Upper lobe of left lung (tissue), 4 donors: ENCODE measurements around the gene GATB.

Experiments used
- EP300 ChIP-seq, 4 donors: sonication (generic); formaldehyde crosslinking; IDR thresholded peaks; one replicate each; pipeline ENCODE4 v1.5.1; 2017; ENCODE audit warnings: antibody characterized with exemption in 4 of 4, control low read depth in 2 of 4
- TF ChIP-seq, protein P1 (sequence below), 6 experiments: fragments of 450-650 bp in 4 of 6; fragments of 200-600 bp in 2 of 6; sonication (generic) in 2 of 6; IDR thresholded peaks; one replicate each; pipeline ENCODE4 v1.5.1; 2016 to 2019; ENCODE audit warnings: antibody characterized with exemption in 6 of 6

DNA sequence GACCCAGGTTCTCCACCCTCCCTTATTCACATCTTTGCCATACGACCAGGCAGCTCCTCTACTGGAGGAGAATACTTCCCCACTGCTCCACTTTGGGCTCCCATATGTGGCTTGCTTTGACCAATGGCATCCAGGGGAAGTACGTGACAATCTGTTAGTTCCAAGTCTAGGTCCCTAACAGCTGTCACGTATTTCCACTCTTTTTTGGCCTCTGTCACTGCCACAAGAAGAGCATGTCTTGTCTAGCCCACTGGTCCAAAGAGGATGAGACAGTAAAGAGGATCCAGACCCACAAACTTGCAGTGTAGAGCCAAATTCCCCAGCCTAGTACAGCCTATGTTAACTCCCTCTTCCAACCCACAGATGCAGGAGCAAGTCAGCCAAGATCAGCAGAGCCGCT, 49.7 kb upstream of the GATB start:
- TF ChIP-seq, protein P1, sequence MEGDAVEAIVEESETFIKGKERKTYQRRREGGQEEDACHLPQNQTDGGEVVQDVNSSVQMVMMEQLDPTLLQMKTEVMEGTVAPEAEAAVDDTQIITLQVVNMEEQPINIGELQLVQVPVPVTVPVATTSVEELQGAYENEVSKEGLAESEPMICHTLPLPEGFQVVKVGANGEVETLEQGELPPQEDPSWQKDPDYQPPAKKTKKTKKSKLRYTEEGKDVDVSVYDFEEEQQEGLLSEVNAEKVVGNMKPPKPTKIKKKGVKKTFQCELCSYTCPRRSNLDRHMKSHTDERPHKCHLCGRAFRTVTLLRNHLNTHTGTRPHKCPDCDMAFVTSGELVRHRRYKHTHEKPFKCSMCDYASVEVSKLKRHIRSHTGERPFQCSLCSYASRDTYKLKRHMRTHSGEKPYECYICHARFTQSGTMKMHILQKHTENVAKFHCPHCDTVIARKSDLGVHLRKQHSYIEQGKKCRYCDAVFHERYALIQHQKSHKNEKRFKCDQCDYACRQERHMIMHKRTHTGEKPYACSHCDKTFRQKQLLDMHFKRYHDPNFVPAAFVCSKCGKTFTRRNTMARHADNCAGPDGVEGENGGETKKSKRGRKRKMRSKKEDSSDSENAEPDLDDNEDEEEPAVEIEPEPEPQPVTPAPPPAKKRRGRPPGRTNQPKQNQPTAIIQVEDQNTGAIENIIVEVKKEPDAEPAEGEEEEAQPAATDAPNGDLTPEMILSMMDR (IDR thresholded peaks at IDR 0.05): no peak
- no peak for TF ChIP-seq EP300 (IDR thresholded peaks at IDR 0.05)
